Heart left ventricle (tissue), 16 donors: ENCODE measurements around the gene ZMYM2. TPM values are rescaled to one million over a fixed set of nuclear protein-coding genes. Genes with fewer than 3 reads are reported as not detected.
"Not testable (repeated sequence)": the region's sequence is repeated elsewhere in the genome, so short reads cannot be mapped to it uniquely, and the experiment has no call there.

Experiments used
- ATAC-seq, 4 donors: fragments of 200-7000 bp; cut with Tn5 transposase; one replicate each; pipeline ENCODE4 v1.9.1; 2020 to 2022; ENCODE audit warnings: moderate library complexity in 4 of 4, mild to moderate bottlenecking in 3 of 4, moderate number of reproducible peaks in 1 of 4
- DNase-seq, 5 donors: peaks; one replicate each; pipeline ENCODE4 v3.0.0-alpha.2; 2020
- H3K27ac ChIP-seq, 12 donors: fragments of 200-600 bp; sonication (generic) in 4 of 12; one replicate each; pipeline versions ENCODE4 v1.5.0 to v1.8.0; 2016 to 2022; ENCODE audit warnings: mild to moderate bottlenecking in 2 of 12
- H3K27me3 ChIP-seq, 9 donors: fragments of 200-600 bp; sonication (generic) in 2 of 9; one replicate each; pipeline versions ENCODE4 v1.5.1 to v1.8.0; 2016 to 2022; ENCODE audit warnings: mild to moderate bottlenecking in 3 of 9
- H3K36me3 ChIP-seq, 9 donors: fragments of 200-600 bp; sonication (generic) in 2 of 9; one replicate each; pipeline versions ENCODE4 v1.5.0 to v1.8.0; 2018 to 2022; ENCODE audit warnings: mild to moderate bottlenecking in 2 of 9
- H3K4me1 ChIP-seq, 12 donors: fragments of 200-600 bp; sonication (generic) in 4 of 12; one replicate each; pipeline versions ENCODE4 v1.5.0 to v1.8.0; 2016 to 2022; ENCODE audit warnings: mild to moderate bottlenecking in 3 of 12
- H3K4me3 ChIP-seq, 12 donors: fragments of 200-600 bp; sonication (generic) in 4 of 12; one replicate each; pipeline versions ENCODE4 v1.5.0 to v1.8.0; 2017 to 2022; ENCODE audit warnings: mild to moderate bottlenecking in 9 of 12, moderate library complexity in 4 of 12
- H3K9me3 ChIP-seq, 12 donors: fragments of 200-600 bp; sonication (generic) in 4 of 12; one replicate each; pipeline versions ENCODE4 v1.5.0 to v1.8.0; 2016 to 2022; ENCODE audit warnings: mild to moderate bottlenecking in 1 of 12
- CTCF ChIP-seq, 12 donors: fragments of 200-600 bp; sonication (generic) in 4 of 12; IDR thresholded peaks; one replicate each; pipeline versions ENCODE4 v1.5.0 to v1.8.0; 2018 to 2022; ENCODE audit warnings: antibody characterized with exemption in 12 of 12, mild to moderate bottlenecking in 5 of 12
- POLR2A ChIP-seq, 2 donors: fragments of 450-650 bp; IDR thresholded peaks; one replicate each; pipeline ENCODE4 v1.6.1; 2017; ENCODE audit warnings: antibody characterized with exemption in 2 of 2, mild to moderate bottlenecking in 2 of 2, moderate library complexity in 2 of 2
- WGBS, 4 donors: extraction: QIAGEN DNeasy Blood & Tissue Kit in 2 of 4; methylation state at CpG; one replicate each; pipeline versions ENCODE4 v1.1.5 to v1.1.7; 2013 to 2018; 5-methylcytosine and 5-hydroxymethylcytosine counted together
- intact Hi-C, 10 donors: fragments of 100-400 bp; cut with DNase I; formaldehyde crosslinking; loops; one replicate each; pipeline versions ENCODE4 v1.11.1 to v1.14.2; 2022
- polyA plus RNA-seq, 2 donors: library from polyadenylated mRNA; stranded (reverse); fragments of 200-250 nt; gene quantifications; one replicate each; pipeline ENCODE4 v1.2.3, GENCODE V29; 2013
- total RNA-seq, 9 donors: library from RNA; depleted of rRNA in 2 of 9; stranded (reverse); fragments of >200 nt in 2 of 9; fragmentation: NEBNext Ultra II Directional in 3 of 9; extraction: Animal tissue kit (Norgen Biotek cat#: 25700) in 3 of 9; gene quantifications; one replicate each; pipeline versions ENCODE4 v1.1.0 to v1.2.4, GENCODE V29; 2016 to 2023
- donor health status: ischemic (EF 13 %, LVEDD 7.1; RV severe dilation, severe dysfunction).
- donor health status: healthy with polysubstance abuse.
- donor health status: DM: no; HTN: yes; CAD: no.
- donor health status: DM: no; HTN: no; CAD: no.
- donor health status: ischemic (EF 25% LVEDD 6.9; RV normal size, moderate dysfunction).
- donor health status: ischemic (EF 25% LVEDD 5.7; RV mildly dilated, moderate dysfunction).
- donor health status: healthy.
- donor health status: DM: yes; HTN: yes; CAD: no.
- donor health status: ischemic (EF 35%, LVEDD 5.7; RV mildly dilated, moderate dysfunction).
- donor health status: nonischemic (EF 11% LVEDD 7.7; RV severe dilation, severe dysfunction).
- donor health status: DM: yes; HTN: yes; CAD: no.
- donor health status: PGD.
- donor health status: ischemic (EF 29% LVEDD 5.4; RV normal size, mild dysfunction).
- donor health status: nonischemic (EF 23%, LVEDD 6.1; RV moderate dilation, normal function).

Gene ZMYM2
- total and polyA plus RNA-seq, 11 donors, result 11.2 to 69.3 (median 51.9) TPM

- Histone ChIP-seq H3K36me3 (peaks cover 0 to 82% (median 50%) of the 10 kb centered on the region in 9 donors), H3K9me3 (no peaks in the 10 kb centered on the region), H3K4me3 (no peak overlapping the region), H3K27me3 (no peaks in the 10 kb centered on the region), H3K4me1 (peaks cover 0 to 38% (median 18%) of the 10 kb centered on the region in 12 donors), H3K27ac (no peak overlapping the region)
- DNase-seq, result no peak
- intact Hi-C loops, result loop anchor here in 1 of 10 donors (10.0 kb wide), 1 partner anchor 103 kb away; the partner anchor contains the start of gene ZMYM5
- 88 to 93% (median 90%) methylated on average over 3 of the region's 3 CpGs for WGBS, 4 donors
- ATAC-seq, result no peak
- no peak for TF ChIP-seq CTCF (IDR thresholded peaks at IDR 0.05)
- no peak for TF ChIP-seq POLR2A (IDR thresholded peaks at IDR 0.05)
These were observed 9.1 kb downstream of the ZMYM2 start for GRCh38 chr13:19967621-19968020.

GRCh38 chr13:19974498-19975009 lies 16.0 kb downstream of the ZMYM2 start:
- DNase-seq, intact Hi-C loops, H3K27me3 ChIP-seq, H3K4me3 ChIP-seq, H3K27ac ChIP-seq, ATAC-seq: not testable (repeated sequence)
- 68 to 75% (median 69%) methylated on average over 7 of the region's 7 CpGs for WGBS, 4 donors
- H3K9me3 ChIP-seq, result peaks cover 0 to 21% (median 10%) of the 10 kb centered on the region in 12 donors
- H3K36me3 ChIP-seq, result peaks cover 0 to 73% (median 53%) of the 10 kb centered on the region in 9 donors
- peaks cover 0 to 13% (median 1%) of the 10 kb centered on the region in 12 donors for H3K4me1 ChIP-seq

- intact Hi-C loops, result no loop called here
- Histone ChIP-seq H3K4me3 (no peak overlapping the region), H3K27me3 (no peaks in the 10 kb centered on the region), H3K9me3 (peaks cover 0 to 23% (median 10%) of the 10 kb centered on the region in 12 donors), H3K36me3 (peaks cover 0 to 63% (median 24%) of the 10 kb centered on the region in 9 donors), H3K4me1 (peaks cover 0 to 8% (median 0%) of the 10 kb centered on the region in 12 donors), H3K27ac (no peak overlapping the region)
- no peak for DNase-seq
- TF ChIP-seq CTCF (IDR thresholded peaks at IDR 0.05) (no peak), POLR2A (IDR thresholded peaks at IDR 0.05) (no peak)
- no peak for ATAC-seq
- WGBS, 4 donors, result 95 to 98% (median 97%) methylated on average over 4 of the region's 4 CpGs
These were observed 20.4 kb downstream of the ZMYM2 start for GRCh38 chr13:19978831-19979437.

- Histone ChIP-seq H3K27me3 (no peaks in the 10 kb centered on the region), H3K4me1 (peaks cover 0 to 21% (median 7%) of the 10 kb centered on the region in 12 donors), H3K4me3 (no peak overlapping the region), H3K27ac (no peak overlapping the region), H3K36me3 (peaks cover 0 to 53% (median 7%) of the 10 kb centered on the region in 9 donors), H3K9me3 (peaks cover 0 to 23% (median 10%) of the 10 kb centered on the region in 12 donors)
- DNase-seq (no peak), ATAC-seq (no peak)
- no peak for TF ChIP-seq CTCF (IDR thresholded peaks at IDR 0.05)
- TF ChIP-seq POLR2A (IDR thresholded peaks at IDR 0.05), result no peak
- intact Hi-C loops, result loop anchor here in 5 of 10 donors (5.0 to 10.0 kb wide), 2 partner anchors 181 to 183 kb away; partner anchors contain the start of gene GJA3 (in 5 of the 5)
- whole genome bisulfite sequencing, 4 donors, result 67 to 80% (median 73%) methylated on average over 3 of the region's 3 CpGs
These were observed 23.2 kb downstream of the ZMYM2 start for GRCh38 chr13:19981685-19982238.
